HG03565 (cell line): Measurements from ENCODE around the gene CNGB1.
"Not testable (repeated sequence)": the region's sequence is repeated elsewhere in the genome, so short reads cannot be mapped to it uniquely, and the experiment has no call there.

Source experiments
- ATAC-seq: cut with Tn5 transposase; IDR thresholded peaks from one replicate; pipeline ENCODE4 v1.9.1; 2021; ENCODE audit warnings: mild to moderate bottlenecking, moderate library complexity; ENCODE audit not compliant: unreplicated experiment

The CNGB1 gene

DNA sequence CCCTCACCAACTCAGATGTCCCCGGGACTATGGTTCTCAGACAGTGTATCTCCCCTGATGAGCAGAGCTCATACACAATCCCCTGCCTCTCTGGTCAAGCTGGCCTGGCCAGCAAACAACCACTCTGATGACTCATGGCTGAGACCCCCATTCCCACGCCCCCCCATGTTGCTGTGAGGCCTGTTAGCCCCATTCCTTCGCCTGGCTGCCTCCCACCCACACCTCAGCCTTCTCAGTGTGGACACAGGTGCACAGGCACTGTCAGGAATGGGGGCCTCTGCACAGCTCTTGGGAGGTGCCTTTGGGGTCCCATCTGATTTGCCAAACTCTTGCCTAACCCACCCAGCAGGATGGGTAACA, 80.2 kb downstream of the CNGB1 start:
- no peak for ATAC-seq

DNA sequence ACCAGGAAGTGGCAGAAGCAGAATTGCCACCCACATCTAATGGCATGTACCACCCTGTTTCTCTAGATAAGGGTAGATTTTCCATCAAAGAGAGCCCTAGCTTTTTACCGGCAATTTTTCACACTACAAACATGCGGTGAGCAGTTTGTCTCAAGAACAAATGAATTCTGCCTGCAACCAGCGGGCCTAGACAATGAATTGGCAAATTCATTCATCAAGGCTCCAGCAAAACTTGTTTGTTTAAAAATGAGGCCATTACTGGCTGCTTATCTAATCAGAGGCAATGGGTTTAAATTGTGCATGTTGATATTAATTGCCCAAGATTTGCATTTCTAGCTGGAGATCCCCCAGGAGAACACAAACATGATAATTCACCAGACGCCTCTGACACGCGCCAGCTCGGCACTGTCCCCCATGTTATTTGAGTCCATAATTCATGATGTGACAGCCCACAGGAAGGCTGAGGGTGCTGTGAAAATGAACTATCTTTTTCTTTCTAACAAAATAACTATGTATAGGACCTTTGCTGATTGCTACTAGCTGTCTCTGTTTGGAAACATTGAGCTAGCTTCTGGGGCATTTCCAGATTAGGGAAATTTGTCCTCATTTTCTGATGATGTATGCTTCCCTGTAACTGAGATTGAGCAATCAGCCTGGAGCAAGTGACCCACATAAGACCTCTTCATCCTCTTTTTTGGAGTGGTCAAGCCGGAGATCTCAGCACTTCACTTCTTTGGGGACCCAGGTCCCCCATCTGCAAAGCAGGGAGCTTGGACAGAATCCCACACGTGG, 80.8 kb downstream of the CNGB1 start:
- no peak for ATAC-seq

DNA sequence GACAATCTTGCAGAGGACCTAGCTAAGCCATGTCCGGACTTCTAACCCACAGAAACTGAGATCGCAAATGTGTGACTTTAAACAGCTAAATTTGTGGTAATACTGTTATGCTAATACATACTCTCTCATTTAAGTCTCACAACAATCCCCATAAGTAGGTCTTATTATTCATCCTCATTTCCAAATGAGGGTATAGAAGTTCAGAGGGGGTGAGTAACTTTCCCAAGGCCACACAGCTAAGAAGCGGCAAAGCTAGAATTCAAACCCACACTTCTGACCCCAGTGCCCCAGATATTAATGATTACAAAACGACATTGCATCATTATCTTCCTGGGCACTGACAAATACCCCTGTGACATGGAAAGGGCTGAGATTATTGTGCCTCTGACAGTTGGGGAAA, 81.4 kb downstream of the CNGB1 start:
- ATAC-seq: no peak

DNA sequence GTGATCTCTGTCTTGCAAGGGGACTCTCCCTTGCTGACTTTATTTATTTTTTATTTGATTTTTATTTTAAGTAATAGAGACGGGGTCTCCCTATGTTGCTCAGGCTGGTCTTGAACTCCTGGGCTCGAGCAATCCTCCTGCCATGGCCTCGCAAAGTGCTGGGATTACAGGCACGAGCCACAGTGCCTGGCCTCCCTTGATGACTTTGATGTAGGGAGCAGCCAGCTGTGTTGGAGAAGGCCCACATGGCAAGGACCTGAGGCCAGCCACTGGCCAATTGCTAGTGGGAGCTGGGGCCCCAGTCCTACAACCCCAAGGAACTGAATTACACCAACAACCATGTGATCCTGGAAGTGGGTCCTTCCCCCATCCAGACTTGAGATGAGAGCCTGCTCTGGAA, 81.8 kb downstream of the CNGB1 start:
- ATAC-seq: no peak

DNA sequence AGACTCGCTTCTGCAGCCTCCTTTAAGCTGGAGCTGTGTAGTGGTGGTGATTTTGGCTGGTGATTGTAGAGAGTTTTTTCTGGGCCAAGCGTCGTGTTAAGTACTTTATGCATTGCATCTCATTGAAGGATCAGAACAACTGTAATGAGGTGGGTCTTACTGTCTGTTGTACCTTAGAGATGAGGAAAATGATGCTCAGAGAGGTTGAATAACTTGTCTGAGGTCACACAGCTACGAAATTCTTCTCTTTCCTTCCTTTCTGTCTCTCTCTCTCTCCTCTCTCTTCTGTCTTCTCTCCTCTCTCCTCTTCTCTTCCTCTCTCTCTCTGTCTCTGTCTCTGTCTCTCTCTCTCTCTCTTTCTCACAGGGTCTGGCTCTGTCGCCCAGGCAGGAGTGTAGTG, 82.8 kb downstream of the CNGB1 start:
- ATAC-seq: no peak

DNA sequence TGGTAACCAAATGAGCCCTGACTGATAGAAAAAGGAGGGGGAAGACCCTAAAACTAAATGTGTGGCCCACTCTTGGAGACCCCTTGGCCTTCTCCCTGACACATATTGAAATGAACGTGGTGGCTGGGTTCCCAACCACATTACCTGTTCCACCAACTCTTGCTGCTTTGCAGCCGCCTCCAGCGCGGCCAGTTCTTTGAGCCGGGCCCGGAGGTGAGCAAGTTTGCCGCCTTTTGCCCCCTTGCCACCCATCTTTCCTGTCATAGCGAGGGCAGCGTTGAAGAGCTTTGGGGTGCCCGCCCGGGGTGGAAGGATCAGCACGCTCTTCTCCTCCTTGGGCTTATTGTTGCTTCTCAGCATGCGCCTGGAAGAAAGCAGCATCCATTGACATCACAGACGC, 83.2 kb downstream of the CNGB1 start:
- no peak for ATAC-seq

DNA sequence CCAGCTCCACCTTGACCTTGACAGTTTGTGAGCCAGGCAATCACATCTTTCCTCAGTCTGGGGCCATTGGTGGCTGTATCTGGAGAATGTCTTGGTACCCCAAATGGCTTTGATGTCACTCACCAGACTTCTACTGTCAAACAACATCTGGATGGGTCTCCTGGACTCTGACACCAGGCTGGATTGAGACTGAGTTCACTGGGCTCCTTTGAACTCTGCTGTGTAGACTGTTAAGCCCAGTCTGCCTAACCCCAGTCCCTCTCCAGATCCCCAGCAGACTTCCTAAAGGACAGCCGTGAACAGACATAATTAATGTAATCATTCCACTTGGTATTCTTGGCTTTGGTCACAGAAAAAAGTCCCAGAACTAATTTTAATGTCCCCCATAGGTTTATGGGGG, 84.5 kb downstream of the CNGB1 start:
- ATAC-seq: no peak

DNA sequence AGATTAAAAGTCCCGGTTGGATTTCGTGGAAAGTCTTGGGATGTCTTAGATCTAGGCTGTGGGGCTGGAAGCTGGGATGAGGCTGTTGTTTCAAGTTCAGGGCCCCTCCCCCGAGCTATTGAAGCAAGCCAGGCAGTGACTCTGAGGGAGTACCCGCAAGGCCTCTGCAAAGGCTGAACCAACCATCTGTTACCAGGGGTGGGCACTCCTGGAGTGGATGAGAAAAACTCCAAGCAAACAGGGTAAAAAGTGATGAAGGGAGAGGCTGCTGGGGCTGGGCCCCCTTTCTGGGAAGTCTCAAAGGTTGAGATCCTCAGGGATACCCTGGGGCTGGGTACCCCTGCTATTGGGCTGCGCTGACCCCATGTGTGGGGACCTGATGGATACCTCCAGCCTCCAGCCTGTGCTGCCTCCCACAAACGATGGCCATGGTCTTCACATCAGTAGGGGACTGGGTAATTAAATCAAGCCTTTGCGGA, 86.2 kb downstream of the CNGB1 start:
- ATAC-seq: no peak

DNA sequence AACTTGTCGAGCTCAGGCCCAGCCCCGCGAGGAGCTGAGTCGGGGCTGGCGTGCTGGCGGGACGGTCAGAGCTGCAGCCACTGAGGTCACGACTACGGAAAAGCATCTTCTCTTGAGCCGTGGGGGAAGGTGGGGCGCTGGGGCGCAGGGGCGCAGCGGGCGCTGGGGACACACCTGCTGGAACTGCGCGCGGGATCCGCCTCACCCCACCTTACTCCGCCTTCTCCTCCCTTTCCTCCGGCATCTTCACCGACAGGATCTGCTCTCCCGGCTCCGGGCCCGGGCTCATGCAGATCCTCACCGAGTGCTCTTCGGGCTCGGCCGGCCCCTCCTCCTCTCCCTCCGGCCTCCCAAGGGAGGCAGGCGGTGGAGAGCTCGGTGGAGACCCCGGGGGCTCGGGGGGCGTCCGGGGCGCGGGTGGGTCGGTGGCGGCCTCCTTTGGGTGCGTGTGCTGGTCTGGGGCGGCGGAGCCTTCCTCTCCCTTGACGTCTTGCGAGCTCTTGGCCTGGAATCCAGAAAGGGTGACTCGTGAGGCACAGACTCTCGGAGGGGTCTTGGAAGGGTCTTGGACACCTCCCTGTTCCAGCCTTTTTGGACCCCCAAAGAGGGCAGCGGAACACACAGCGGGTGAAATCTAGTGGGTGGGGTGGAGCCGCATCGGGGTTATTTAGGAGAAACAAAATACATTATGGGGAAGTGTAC, 86.8 kb downstream of the CNGB1 start:
- ATAC-seq: no peak

DNA sequence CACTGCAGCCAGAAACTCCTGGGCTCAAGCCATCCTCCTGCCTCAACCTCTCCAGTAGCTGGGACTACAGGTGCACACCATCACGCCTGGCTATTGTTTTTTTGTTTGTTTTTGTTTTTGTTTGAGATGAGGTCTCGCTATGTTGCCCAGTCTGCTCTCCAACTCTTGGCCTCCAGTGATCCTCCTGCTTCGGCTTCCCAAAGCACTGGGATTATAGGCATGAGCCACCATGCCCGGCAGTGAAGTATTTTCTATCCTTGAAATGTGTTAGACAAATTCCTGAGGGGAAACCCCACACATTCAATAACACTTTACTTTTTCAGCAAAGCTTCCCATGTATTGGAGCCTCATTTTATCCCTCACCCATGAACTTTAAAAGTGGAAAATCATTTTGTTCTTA, 87.4 kb downstream of the CNGB1 start:
- ATAC-seq: no peak

DNA sequence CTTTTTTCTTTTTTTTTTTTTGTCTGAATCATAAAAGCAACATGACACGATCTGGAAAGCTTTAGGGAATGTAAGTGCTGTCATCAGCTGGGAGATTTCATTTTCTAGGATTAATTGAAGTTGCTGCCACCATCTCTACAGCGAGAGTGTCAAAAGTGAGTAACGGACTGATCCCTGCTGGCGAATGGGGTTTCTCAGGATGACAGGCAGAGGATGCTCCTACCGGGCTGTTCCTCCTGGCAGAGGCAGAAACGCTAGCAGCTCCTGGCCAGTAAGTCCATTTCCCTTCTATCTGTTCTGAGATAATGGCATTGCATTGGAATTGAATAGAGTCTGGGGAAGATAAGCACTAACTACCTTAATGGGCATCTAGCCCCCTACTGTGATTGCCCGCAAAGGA, 88.1 kb downstream of the CNGB1 start:
- no peak for ATAC-seq

DNA sequence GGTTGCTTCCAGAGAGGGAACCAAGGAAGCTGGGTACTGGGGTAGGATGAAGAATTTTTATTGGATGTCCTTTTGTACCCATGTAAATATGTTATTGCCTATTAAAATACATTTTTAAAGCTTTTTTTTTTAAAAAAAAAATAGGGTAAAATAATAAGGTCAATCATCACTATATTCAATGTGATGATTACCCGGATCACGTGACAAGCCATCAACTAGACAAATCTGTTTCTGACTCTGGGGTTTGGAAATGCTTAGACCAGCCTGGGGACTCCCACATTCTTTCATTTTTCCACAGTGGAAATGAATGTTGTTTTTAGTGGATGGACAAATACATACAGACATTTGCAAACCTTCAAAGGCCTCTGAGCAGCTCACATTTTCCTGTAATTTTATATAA, 88.7 kb downstream of the CNGB1 start:
- no peak for ATAC-seq

DNA sequence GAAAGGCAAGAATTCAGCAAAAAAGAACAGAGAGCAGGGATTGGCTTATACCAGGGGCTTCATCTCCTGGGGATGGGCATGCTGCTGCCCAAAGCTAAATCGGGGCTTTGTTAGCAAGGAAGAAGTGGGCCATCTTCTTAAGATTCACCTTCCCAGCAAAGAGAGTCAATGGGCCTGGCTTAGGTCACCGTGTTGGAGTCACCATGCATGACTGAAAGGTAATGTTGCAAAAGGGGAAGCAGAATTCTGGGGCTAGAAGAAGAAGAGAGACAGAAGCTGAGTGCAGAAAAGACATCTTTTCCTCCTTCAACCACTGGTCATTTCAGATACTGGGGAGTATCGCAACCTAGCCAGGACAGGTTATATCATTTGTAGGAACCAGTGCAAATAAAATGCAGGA, 92.3 kb downstream of the CNGB1 start:
- no peak for ATAC-seq

DNA sequence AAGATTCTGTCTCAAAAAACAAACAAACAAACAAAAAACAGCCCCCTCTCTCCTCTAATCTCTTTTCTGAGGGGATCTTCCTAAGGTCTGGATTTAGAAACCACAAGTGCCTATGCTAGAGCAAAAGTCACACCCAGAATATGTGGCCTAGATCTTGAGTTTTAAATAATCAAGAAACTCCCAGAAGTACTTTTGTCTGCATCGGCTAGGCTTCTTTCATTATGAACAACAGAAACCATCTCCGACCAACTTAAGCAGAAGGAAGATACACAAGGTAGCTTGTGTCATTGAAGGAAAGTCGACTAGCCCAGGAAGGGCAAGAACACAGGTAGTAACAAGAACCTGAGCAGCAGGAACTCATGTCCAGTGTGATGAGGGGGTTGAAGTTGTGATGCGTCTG, 94.7 kb downstream of the CNGB1 start:
- no peak for ATAC-seq

DNA sequence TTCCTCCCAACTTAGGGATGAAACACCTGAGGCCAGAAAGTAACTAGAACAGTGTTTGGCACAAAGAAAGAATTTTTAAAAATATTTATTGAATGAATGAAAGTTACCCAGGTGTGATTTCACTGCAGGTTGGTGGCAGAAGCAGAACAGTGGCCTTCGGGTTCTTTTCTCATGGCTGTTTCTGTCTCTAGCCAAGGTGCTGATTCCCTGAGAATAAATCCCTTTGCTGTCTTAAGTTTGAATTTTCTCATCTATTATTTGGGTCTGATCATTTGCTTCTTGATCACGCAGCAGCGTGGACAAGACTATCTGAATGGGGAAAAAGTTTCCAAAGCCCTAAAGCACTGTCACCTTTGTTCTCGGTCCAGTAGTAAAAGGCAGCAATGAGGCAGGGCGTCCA, 95.6 kb downstream of the CNGB1 start:
- ATAC-seq: no peak

DNA sequence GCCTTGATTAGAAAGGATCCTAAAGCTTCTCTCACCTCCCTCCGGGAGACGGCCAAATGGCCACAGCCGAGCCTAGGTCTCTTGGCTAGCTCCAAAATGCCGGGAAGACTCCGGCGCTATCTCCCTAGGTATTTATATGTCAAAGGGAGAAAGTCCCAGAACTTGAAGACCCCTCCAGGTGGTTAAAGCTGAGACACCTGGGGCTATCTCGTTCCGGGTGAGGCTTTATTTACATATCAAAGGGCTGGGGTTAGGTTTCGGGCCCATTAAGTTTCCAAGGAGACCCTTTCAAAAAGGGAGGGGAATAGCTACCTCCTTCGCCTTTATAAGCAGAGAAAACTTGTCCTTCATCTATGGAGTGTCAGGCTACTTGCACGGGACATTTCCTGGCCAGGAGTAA, 97.7 kb downstream of the CNGB1 start:
- ATAC-seq: no peak

DNA sequence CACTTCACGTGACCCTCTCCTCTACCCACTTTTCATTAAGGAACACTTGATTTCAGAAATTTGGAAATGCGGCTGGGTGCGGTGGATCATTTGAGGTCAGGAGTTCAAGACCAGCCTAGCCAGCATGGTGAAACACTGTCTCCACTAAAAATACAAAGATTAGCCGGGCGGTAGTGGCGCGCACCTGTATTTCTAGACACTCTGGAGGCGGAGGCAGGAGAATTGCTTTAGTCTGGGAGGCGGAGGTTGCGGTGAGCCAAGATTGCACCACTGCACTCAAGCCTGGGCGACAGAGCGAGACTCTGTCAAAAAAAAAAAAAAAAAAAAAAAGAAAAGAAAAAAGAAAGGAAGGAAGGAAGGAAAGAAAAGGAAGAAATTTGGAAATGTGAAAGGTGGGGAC, 98.2 kb downstream of the CNGB1 start:
- ATAC-seq: not testable (repeated sequence)

DNA sequence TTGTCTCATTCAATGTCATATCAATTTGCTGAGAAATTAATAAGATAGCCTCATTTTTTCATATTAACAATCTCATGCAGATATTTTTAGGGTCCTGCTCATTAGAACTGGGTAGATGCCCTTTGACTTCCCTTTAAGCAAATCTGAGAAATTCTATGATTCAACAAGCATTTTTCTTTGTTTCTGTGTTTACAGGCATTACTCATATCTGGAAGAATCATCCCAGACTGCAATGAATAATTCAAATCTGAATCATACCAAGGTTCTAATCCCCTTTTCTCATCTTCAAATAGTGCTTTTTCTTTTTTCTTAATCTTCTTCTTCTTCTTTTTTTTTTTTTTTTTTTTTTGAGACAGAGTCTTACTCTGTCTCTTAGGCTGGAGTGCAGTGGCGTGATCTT, 99.5 kb downstream of the CNGB1 start:
- ATAC-seq: no peak

DNA sequence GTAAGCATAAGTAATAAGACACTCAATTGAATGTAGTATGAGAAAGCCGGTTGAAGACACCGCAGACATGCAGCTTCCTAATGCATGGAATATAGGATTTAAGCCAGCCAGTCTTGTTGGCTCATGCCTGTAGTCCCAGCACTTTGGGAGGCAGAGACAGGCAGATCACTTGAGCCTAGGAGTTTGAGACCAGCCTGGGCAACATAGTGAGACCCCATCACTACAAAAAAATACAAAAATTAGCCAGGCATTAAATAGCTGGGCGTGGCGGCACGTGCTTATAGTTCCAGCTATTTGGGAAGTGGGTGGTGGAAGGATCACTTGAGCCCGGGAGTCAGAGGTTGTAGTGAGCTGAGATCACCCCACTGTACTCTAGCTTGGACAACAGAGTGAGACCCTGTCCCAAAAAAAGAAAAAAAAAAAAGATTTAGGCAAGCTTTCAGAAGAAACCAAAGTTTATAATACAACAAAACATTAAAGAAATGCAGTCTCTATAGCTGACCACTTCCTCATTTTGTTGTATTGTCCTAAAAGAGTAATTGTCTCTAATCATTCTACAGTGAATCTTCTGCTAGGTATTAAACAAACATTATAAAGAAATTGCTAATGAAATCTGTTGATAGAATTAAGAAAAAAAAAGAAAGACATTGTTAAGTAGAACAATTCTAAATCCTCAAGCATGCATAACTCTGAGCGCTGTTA, 100.0 kb downstream of the CNGB1 start:
- no peak for ATAC-seq

DNA sequence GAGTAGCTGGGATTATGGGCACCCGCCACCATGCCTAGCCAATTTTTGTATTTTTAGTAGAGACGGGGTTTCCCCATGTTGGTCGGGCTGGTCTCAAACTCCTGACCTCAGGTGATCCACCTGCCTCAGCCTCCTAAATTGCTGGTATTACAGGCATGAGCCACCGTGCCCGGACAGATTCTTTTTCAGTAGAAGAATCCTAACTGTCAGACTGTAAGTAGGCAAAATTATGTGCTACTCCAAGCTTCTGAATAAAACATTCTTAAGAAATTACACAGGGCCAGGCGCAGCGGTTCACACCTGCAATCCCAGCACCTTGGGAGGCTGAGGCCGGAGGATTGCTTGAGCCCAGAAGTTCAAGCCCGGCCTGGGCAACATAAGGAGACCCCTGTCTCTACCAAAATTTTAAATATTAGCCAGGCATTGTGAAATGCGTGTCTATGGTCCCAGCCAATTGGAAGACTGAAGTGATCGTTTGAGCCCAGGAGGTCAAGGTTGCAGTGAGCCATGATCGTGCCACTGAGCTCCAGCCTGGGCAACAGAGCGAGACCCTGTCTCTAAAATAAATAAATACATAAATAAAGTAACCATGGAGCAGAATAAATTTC, 101.9 kb downstream of the CNGB1 start:
- no peak for ATAC-seq

DNA sequence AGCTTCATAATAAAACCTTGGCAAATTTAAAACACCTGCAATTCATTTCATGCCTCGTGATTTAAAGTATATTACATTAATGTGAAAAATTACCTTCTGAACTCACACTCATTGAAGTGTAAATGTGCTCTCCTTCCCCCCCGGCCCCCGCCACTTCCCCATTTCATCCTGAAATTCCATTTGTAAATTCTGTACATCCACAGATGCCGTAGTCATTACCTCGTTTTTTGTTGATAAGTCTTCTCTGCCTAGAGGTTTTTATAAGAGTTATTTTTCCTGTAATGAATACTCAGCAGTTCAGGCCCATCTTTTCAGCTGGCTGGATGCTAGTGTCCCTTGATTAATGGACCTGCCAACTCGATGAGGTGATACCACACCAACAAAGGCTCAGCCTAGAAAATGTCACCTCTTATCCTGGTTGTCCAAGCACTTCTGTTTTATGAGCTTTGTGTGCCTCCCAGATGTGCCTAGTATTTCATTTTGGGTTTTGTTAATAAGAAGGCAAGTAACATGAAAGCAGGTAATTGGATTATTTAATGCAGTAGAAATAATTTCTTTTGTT, 103.8 kb downstream of the CNGB1 start:
- ATAC-seq: no peak
